ENCODE data around the gene WDFY3. TPM values are rescaled to one million over a fixed set of nuclear protein-coding genes. Genes with fewer than 3 reads are reported as not detected.

Gene WDFY3
- total and polyA plus RNA-seq, 7 donors, result 4.8 to 85.7 (median 50.5) TPM

GRCh38 chr4:84855774-84856173 lies 110.7 kb downstream of the WDFY3 start:
- intact Hi-C loops (cut with DNase I), result loop anchor here (10.0 kb wide), 1 partner anchor 109 kb away; the partner anchor contains the start of gene WDFY3
- peaks cover 3 to 15% (median 7%) of the 10 kb centered on the region in 4 donors for H3K36me3 ChIP-seq
- DNase-seq, result no peak
- H3K9me3 ChIP-seq, result no peaks in the 10 kb centered on the region
- TF ChIP-seq POLR2A (IDR thresholded peaks at IDR 0.05) (no peak), EP300 (IDR thresholded peaks at IDR 0.05) (no peak), POLR2AphosphoS5 (IDR thresholded peaks at IDR 0.05) (no peak)
- H3K27me3 ChIP-seq, result no peaks in the 10 kb centered on the region
- H3K4me1 ChIP-seq, result peaks cover 0 to 20% (median 9%) of the 10 kb centered on the region in 4 donors
- WGBS, 2 donors, result 92 to 95% methylated on average over 2 of the region's 2 CpGs
- H3K4me3 ChIP-seq, result no peak overlapping the region
- H3K27ac ChIP-seq, result no peak overlapping the region

- intact Hi-C loops (cut with DNase I), result loop anchor here (10.0 kb wide), 1 partner anchor 113 kb away; the partner anchor contains the start of gene WDFY3
- Histone ChIP-seq H3K27me3 (no peaks in the 10 kb centered on the region), H3K4me1 (peaks cover 0 to 17% (median 6%) of the 10 kb centered on the region in 4 donors), H3K36me3 (peaks cover 0 to 20% (median 5%) of the 10 kb centered on the region in 4 donors), H3K4me3 (no peak overlapping the region), H3K9me3 (no peaks in the 10 kb centered on the region), H3K27ac (no peak overlapping the region)
- no peak for DNase-seq
- no peak for TF ChIP-seq CTCF (IDR thresholded peaks at IDR 0.05)
- TF ChIP-seq EP300 (IDR thresholded peaks at IDR 0.05), result no peak
- no peak for TF ChIP-seq POLR2AphosphoS5 (IDR thresholded peaks at IDR 0.05)
- TF ChIP-seq POLR2A (IDR thresholded peaks at IDR 0.05), result no peak
- WGBS, 2 donors, result 62 to 67% methylated on average over 1 of the region's 1 CpG
Observed at GRCh38 chr4:84852081-84852480, 114.4 kb downstream of the WDFY3 start.

GRCh38 chr4:84849051-84849640 lies 117.3 kb downstream of the WDFY3 start:
- intact Hi-C loops (cut with DNase I), result no loop called here
- peaks cover 0 to 3% (median 0%) of the 10 kb centered on the region in 4 donors for H3K4me1 ChIP-seq
- no peaks in the 10 kb centered on the region for H3K9me3 ChIP-seq
- DNase-seq, result no peak
- no peak overlapping the region for H3K27ac ChIP-seq
- H3K27me3 ChIP-seq, result no peaks in the 10 kb centered on the region
- H3K36me3 ChIP-seq, result peaks cover 0 to 27% (median 5%) of the 10 kb centered on the region in 4 donors
- H3K4me3 ChIP-seq, result no peak overlapping the region
- TF ChIP-seq EP300 (IDR thresholded peaks at IDR 0.05) (no peak), POLR2AphosphoS5 (IDR thresholded peaks at IDR 0.05) (no peak), CTCF (IDR thresholded peaks at IDR 0.05) (no peak), POLR2A (IDR thresholded peaks at IDR 0.05) (no peak)

GRCh38 chr4:84848432-84848831 lies 118.1 kb downstream of the WDFY3 start:
- H3K9me3 ChIP-seq, result no peaks in the 10 kb centered on the region
- intact Hi-C loops (cut with DNase I), result no loop called here
- peaks cover 0 to 3% (median 0%) of the 10 kb centered on the region in 4 donors for H3K4me1 ChIP-seq
- 89 to 90% methylated on average over 2 of the region's 2 CpGs for WGBS, 2 donors
- no peak overlapping the region for H3K27ac ChIP-seq
- no peaks in the 10 kb centered on the region for H3K27me3 ChIP-seq
- TF ChIP-seq CTCF (IDR thresholded peaks at IDR 0.05), result no peak
- no peak for TF ChIP-seq POLR2AphosphoS5 (IDR thresholded peaks at IDR 0.05)
- TF ChIP-seq EP300 (IDR thresholded peaks at IDR 0.05), result no peak
- TF ChIP-seq POLR2A (IDR thresholded peaks at IDR 0.05), result no peak
- H3K36me3 ChIP-seq, result peaks cover 0 to 27% (median 5%) of the 10 kb centered on the region in 4 donors
- DNase-seq, result no peak
- no peak overlapping the region for H3K4me3 ChIP-seq

- Histone ChIP-seq H3K27ac (no peak overlapping the region), H3K27me3 (no peaks in the 10 kb centered on the region), H3K4me3 (no peak overlapping the region), H3K36me3 (peaks cover 0 to 27% (median 5%) of the 10 kb centered on the region in 4 donors), H3K4me1 (peaks cover 0 to 3% (median 0%) of the 10 kb centered on the region in 4 donors), H3K9me3 (no peaks in the 10 kb centered on the region)
- TF ChIP-seq CTCF (IDR thresholded peaks at IDR 0.05) (no peak), POLR2AphosphoS5 (IDR thresholded peaks at IDR 0.05) (no peak), EP300 (IDR thresholded peaks at IDR 0.05) (no peak), POLR2A (IDR thresholded peaks at IDR 0.05) (no peak)
- intact Hi-C loops (cut with DNase I), result no loop called here
- 96 to 99% methylated on average over 2 of the region's 2 CpGs for WGBS, 2 donors
- DNase-seq, result no peak
Observed at GRCh38 chr4:84847978-84848377, 118.5 kb downstream of the WDFY3 start.

Measured in sigmoid colon (tissue), 7 donors.